BLaER1 (cell line): ENCODE results near the gene SYNJ2.

Experiments used
- H3K27ac ChIP-seq: shearing (Covaris generic); formaldehyde crosslinking; 2 replicates; pipeline ENCODE4 v1.8.1; 2022
- H3K27me3 ChIP-seq: shearing (Covaris generic); formaldehyde crosslinking; 2 replicates; pipeline ENCODE4 v1.8.1; 2022
- H3K36me3 ChIP-seq: shearing (Covaris generic); formaldehyde crosslinking; 2 replicates; pipeline ENCODE4 v1.8.1; 2022
- H3K4me1 ChIP-seq: shearing (Covaris generic); formaldehyde crosslinking; 2 replicates; pipeline ENCODE4 v1.8.1; 2022
- H3K4me2 ChIP-seq: shearing (Covaris generic); formaldehyde crosslinking; 2 replicates; pipeline ENCODE4 v1.8.1; 2022
- H3K4me3 ChIP-seq: shearing (Covaris generic); formaldehyde crosslinking; 2 replicates; pipeline ENCODE4 v1.8.1; 2022
- H3K9ac ChIP-seq: shearing (Covaris generic); formaldehyde crosslinking; 2 replicates; pipeline ENCODE4 v1.8.1; 2022
- H3K9me3 ChIP-seq: shearing (Covaris generic); formaldehyde crosslinking; 2 replicates; pipeline ENCODE4 v1.8.1; 2022
- H4K20me1 ChIP-seq: shearing (Covaris generic); formaldehyde crosslinking; 2 replicates; pipeline ENCODE4 v1.8.1; 2022
- Cebpa-rat ChIP-seq: shearing (Covaris generic); IDR thresholded peaks from 2 replicates; pipeline ENCODE4 v1.8.1; 2022

SYNJ2 gene

DNA sequence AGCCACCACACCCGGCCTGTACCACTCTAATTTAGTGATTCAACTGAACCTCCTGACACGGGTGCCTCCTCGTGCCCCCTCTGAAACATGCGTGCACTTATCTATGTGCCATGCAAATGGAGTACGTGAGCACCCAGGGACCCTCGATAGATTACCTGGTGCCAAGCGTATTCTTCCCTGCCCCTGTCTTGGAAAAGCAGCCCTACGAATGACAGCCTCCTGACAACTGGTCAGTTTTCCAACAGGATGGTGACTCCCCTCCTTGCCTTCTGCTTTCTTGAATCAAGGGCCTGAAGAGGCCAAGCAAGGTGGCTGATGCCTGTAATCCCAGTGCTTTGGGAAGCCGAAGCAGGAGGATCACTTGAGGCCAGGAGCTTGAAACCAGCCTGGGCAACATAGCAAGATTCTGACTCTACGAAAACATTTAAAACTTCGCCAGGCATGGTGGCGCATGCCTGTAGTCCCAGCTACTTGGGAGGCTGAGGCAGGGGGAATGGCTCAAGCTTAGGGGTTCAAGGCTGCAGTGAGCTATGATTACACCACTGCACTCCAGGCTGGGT is 25.4 kb upstream of the SYNJ2 start:
- Histone ChIP-seq H3K9ac (no peak overlapping the region), H3K9me3 (peaks cover 23% of the 10 kb centered on the region), H3K27me3 (no peaks in the 10 kb centered on the region), H4K20me1 (no peaks in the 10 kb centered on the region), H3K4me3 (no peak overlapping the region), H3K36me3 (no peaks in the 10 kb centered on the region), H3K4me1 (no peaks in the 10 kb centered on the region; the same call in 1 of the 2 replicates), H3K4me2 (no peak overlapping the region), H3K27ac (no peak overlapping the region)
- no peak for TF ChIP-seq Cebpa-rat

DNA sequence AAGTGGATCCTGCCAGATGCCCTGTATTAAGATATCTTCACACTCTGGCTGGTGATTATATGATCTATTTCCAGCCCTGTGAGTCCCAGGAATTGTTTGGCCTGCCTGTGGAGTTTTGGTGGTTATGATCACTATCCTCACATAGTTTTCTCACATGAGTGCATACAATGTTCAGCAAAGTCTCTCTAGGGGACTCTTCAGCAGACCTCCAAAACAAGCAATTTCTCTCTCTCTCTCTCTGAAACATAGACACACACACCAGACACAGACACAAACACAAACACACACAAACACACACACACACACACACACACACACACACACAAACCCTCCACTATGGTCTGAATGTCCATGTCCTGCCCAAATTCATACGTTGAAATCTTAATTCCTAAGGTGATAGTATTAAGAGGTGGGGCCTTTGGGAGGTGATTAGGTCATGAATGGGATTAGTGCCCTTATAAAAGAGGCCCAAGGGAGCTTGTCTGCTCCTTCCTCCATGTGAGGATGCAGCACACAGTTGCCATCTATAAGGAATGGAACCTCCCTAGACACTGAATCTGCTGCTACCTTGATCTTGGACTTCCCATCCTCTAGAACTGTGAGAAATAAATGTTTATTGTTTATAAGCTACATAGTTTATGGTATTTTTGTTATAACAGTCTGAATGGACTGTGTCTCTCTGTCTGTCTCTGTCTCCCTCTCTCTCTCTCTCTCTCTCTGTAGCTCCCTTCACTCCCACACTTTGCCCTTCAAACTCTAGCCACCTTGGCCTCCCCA is 22.0 kb upstream of the SYNJ2 start:
- H3K9ac ChIP-seq: no peak overlapping the region
- no peaks in the 10 kb centered on the region for H3K27me3 ChIP-seq
- no peak overlapping the region for H3K4me3 ChIP-seq
- TF ChIP-seq Cebpa-rat: no peak
- no peaks in the 10 kb centered on the region for H4K20me1 ChIP-seq
- H3K36me3 ChIP-seq: no peaks in the 10 kb centered on the region
- peaks cover 13% of the 10 kb centered on the region; the same call in 1 of the 2 replicates for H3K4me1 ChIP-seq
- H3K4me2 ChIP-seq: no peak overlapping the region
- H3K9me3 ChIP-seq: peaks cover 28% of the 10 kb centered on the region
- H3K27ac ChIP-seq: no peak overlapping the region

DNA sequence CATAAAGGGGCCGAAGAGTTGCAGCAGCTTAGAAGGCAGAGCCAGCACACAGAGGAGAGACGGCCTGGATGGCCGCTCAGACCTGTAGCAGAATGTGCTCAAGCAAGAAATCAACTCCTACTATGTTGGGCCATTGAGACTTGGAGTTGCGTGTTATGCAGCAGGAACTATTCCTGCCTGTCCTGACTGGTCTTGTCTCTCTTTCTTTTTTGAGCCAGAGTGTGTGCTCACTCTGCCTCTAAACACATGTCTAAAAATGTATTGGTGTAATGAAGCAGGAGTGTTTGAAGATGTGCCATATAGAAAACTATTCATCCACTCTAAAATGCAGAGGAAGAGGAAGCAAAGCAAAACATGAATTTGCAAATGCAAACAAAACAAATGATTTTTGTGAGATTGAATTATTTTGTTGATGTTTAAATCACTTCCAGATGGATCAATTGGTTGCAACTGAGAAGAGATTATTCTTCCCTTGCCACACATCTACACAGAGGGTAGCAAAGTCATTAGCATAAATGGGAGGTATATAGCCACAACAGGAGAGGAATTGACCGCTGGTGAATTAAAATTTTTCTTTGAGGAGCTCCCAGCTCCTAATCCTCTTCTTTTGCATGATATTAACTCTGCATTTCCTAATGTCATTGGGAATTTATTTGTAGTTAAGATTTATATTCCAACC is 20.4 kb upstream of the SYNJ2 start:
- no peak for TF ChIP-seq Cebpa-rat
- H3K4me1 ChIP-seq: peaks cover 13% of the 10 kb centered on the region; the same call in 1 of the 2 replicates

DNA sequence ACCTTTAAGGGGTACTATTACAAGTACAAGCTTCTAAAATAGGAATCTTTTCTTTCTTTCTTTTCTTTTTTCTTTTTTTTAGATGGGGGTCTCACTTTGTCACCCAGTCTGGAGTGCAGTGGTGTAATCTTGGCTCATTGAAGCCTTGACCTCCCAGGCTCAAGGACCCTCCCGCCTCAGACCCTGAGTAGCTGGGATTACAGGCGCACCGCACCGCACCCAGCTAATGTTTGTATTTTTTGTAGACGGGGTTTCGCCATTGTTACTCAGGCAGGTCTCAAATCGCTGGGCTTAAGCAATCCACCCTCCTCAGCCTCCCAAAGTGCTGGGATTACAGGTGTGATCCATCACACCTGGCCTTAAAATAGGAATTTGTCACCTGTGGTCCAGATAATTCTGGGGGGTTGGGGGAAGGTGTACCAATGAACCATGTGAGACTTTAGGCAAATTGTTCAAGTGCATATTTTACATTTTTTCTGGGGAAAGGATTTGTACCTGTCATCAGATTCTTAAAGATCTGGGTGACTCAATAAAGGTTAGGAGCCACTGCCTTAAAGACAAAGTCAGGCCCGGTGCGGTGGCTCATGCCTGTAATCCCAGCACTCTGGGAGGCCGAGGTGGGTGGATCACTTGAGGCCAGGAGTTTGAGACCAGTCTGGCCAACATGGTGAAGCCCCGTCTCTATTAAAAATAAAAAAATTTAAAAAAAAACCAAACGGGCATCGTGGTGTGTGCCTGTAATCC is 19.7 kb upstream of the SYNJ2 start:
- no peak overlapping the region for H3K9ac ChIP-seq
- peaks cover 32% of the 10 kb centered on the region for H3K9me3 ChIP-seq
- no peak overlapping the region for H3K4me3 ChIP-seq
- H3K36me3 ChIP-seq: no peaks in the 10 kb centered on the region
- H3K4me2 ChIP-seq: no peak overlapping the region
- no peak overlapping the region for H3K27ac ChIP-seq
- no peak for TF ChIP-seq Cebpa-rat
- no peaks in the 10 kb centered on the region for H4K20me1 ChIP-seq
- H3K4me1 ChIP-seq: peaks cover 13% of the 10 kb centered on the region; the same call in 1 of the 2 replicates
- no peaks in the 10 kb centered on the region for H3K27me3 ChIP-seq

More for the DNA sequence above, 20.4 kb upstream of the SYNJ2 start:
- Histone ChIP-seq H3K27ac (no peak overlapping the region), H3K9ac (no peak overlapping the region), H3K27me3 (no peaks in the 10 kb centered on the region), H3K4me3 (no peak overlapping the region), H3K4me2 (no peak overlapping the region), H3K9me3 (peaks cover 32% of the 10 kb centered on the region), H3K36me3 (no peaks in the 10 kb centered on the region), H4K20me1 (no peaks in the 10 kb centered on the region)

DNA sequence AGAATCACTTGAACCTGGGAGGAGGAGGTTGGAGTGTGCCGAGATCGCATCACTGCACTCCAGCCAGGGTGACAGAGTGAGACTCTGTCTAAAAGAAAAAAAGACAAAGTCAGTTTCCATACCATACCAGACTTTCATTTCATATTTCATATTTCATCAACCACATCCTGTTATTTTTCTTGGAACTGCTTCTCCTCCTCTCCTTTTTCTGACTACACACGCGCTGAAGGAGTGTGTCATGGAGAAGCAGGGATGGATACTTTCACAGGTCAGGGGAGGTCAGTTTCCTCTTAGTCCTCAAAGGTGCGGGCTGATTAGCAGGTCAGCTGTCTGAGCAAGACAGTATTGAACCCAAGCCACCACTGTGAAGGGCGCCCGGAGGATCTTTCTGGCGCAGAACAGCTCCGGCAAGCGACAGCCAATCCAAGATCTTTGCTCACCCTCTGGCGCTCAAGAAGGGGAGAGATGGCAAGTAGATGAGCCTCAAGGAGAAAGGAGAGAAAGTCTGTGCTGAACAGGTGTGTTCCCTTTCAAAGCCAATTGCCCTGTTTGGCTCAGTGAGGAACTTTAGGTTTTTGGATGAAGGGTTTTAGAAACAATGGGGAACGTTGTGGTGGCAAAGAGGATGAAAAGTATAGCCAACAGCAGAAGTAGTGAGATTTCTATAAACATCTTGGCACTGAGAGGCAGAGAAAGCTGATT is 18.9 kb upstream of the SYNJ2 start:
- Histone ChIP-seq H3K36me3 (no peaks in the 10 kb centered on the region), H3K9me3 (peaks cover 30% of the 10 kb centered on the region), H3K27me3 (no peaks in the 10 kb centered on the region), H3K9ac (no peak overlapping the region), H4K20me1 (no peaks in the 10 kb centered on the region), H3K4me1 (peaks cover 13% of the 10 kb centered on the region; the same call in 1 of the 2 replicates), H3K4me2 (no peak overlapping the region), H3K4me3 (no peak overlapping the region), H3K27ac (no peak overlapping the region)
- no peak for TF ChIP-seq Cebpa-rat

DNA sequence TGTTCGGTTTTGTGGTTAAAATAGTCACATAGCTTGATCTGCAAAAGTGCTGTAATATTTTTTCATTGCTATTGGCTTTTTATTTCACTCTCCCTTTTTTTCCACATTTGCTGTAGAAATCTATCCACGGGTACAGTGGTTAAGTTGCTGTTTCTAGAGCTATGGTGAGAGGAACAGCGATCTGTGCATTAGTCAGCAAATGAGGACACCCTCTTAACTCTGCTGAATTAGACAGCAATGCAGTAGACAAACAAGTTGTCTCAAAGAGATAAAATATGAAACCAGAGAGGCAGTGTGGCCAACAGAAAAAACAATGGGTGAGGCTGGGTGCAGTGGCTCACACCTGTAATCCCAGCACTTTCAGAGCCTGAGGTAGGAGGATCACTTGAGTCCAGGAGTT is 17.6 kb upstream of the SYNJ2 start:
- peaks cover 18% of the 10 kb centered on the region for H3K9me3 ChIP-seq
- H3K36me3 ChIP-seq: no peaks in the 10 kb centered on the region
- no peak overlapping the region for H3K4me2 ChIP-seq
- H3K27ac ChIP-seq: no peak overlapping the region
- H3K9ac ChIP-seq: no peak overlapping the region
- H3K27me3 ChIP-seq: no peaks in the 10 kb centered on the region
- H3K4me3 ChIP-seq: no peak overlapping the region
- no peaks in the 10 kb centered on the region for H4K20me1 ChIP-seq
- no peak for TF ChIP-seq Cebpa-rat
- H3K4me1 ChIP-seq: peaks cover 13% of the 10 kb centered on the region; the same call in 1 of the 2 replicates

DNA sequence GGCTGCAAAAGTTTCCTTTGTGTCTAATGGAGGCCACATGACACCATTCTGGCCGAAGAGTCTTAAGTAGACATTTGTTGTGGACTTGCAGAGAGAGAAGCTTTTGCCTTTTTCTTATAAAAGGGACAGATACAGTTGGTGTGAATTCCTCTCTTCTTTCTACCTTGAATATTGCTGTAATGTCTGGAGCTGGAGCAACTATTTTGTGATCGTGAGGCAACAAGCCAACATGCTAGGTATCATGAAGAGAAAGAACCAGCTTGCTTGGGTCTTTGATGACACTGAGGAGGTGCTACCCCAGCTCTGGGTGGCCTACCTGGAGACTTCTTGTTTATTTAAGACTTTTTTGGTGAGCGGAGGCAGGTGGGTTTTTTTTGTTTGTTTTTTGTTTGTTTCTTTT is 16.3 kb upstream of the SYNJ2 start:
- H3K4me2 ChIP-seq: no peak overlapping the region

DNA sequence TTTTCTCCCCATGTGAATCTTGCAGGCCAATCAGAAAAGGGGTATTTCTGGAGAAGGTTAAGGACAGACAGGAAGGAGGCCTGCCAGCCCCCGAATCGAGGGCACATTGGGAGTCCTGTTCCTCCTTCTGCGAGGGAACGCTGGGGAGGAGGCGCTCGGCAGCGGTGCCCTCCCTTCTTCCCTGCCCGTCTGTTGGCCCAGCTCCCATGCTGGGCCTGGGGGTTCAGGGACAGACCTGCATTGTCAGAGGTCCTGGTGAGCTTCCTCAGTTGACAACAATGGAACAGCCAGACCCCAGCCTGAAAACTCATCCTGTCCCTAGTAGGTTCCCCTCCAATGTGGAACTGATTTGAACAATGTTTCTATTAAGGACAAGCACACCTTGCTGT is 15.1 kb upstream of the SYNJ2 start:
- Histone ChIP-seq H3K27me3 (no peaks in the 10 kb centered on the region), H3K9ac (no peak overlapping the region), H3K4me3 (no peak overlapping the region), H4K20me1 (no peaks in the 10 kb centered on the region), H3K4me1 (peaks cover 13% of the 10 kb centered on the region; the same call in 1 of the 2 replicates), H3K36me3 (no peaks in the 10 kb centered on the region), H3K9me3 (0 out of 2 replicates have a peak, but pooled peaks cover 8% of the 10 kb centered on the region), H3K4me2 (no peak overlapping the region), H3K27ac (no peak overlapping the region)
- TF ChIP-seq Cebpa-rat: no peak

More for the DNA sequence above, 16.3 kb upstream of the SYNJ2 start:
- Histone ChIP-seq H3K4me1 (peaks cover 13% of the 10 kb centered on the region; the same call in 1 of the 2 replicates), H3K4me3 (no peak overlapping the region), H3K9ac (no peak overlapping the region), H3K36me3 (no peaks in the 10 kb centered on the region), H4K20me1 (no peaks in the 10 kb centered on the region), H3K27ac (no peak overlapping the region), H3K9me3 (0 out of 2 replicates have a peak, but pooled peaks cover 8% of the 10 kb centered on the region), H3K27me3 (no peaks in the 10 kb centered on the region)
- no peak for TF ChIP-seq Cebpa-rat

DNA sequence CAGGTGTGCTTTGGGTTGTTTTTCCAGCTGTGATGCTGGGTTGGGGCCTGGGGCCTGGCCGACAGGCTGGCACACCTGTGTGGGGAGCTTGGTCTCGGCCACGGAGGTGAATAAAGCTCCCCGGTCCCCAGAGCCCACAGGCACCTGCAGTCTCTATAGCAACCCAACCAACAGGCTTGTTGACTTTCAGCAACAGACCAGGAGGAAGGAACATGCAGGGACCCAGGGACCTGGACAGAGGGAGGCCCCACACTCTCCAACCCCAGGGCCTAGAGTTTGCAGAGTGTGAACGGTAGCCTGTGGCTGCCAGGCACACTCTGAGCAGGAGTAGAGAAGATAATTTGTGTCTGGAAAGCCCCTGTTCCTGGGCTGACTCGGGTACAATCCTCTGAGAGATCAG is 14.6 kb upstream of the SYNJ2 start:
- no peak for TF ChIP-seq Cebpa-rat

More for the DNA sequence above, 14.6 kb upstream of the SYNJ2 start:
- Histone ChIP-seq H3K9ac (no peak overlapping the region), H3K27me3 (no peaks in the 10 kb centered on the region), H3K27ac (no peak overlapping the region), H3K4me1 (peaks cover 13% of the 10 kb centered on the region; the same call in 1 of the 2 replicates), H3K4me3 (no peak overlapping the region), H3K36me3 (no peaks in the 10 kb centered on the region), H4K20me1 (no peaks in the 10 kb centered on the region), H3K4me2 (no peak overlapping the region), H3K9me3 (0 out of 2 replicates have a peak, but pooled peaks cover 8% of the 10 kb centered on the region)
